ENCODE results near the gene PLPPR3.
A peak's percentile ranks its signal among the peaks of the same experiment; 100 is the strongest.

Gene PLPPR3

GRCh38 chr19:815775-816499, 5.8 kb downstream of the PLPPR3 start:
- Mint-ChIP-seq H3K4me1 (peaks cover 13% of the 10 kb centered on the region), H3K4me3 (no peak overlapping the region), H3K36me3 (ENCODE audit: low read depth) (peaks cover 43% of the 10 kb centered on the region), H3K9me3 (no peaks in the 10 kb centered on the region), H3K27ac (peak overlapping the region; percentile 46), H3K27me3 (ENCODE audit: low read depth, poor library complexity) (peaks cover 5% of the 10 kb centered on the region)
- no peak for DNase-seq
- TF ChIP-seq CTCF (IDR thresholded peaks at IDR 0.05): no peak

GRCh38 chr19:815079-815774, 6.5 kb downstream of the PLPPR3 start:
- peaks cover 48% of the 10 kb centered on the region for H3K36me3 Mint-ChIP-seq (ENCODE audit: low read depth)
- H3K4me3 Mint-ChIP-seq: no peak overlapping the region
- DNase-seq: no peak
- H3K27ac Mint-ChIP-seq: no peak overlapping the region
- TF ChIP-seq CTCF (IDR thresholded peaks at IDR 0.05): no peak
- H3K27me3 Mint-ChIP-seq (ENCODE audit: low read depth, poor library complexity): peaks cover 3% of the 10 kb centered on the region
- H3K9me3 Mint-ChIP-seq: no peaks in the 10 kb centered on the region
- peaks cover 13% of the 10 kb centered on the region for H3K4me1 Mint-ChIP-seq

GRCh38 chr19:814152-815078, 7.3 kb downstream of the PLPPR3 start:
- TF ChIP-seq CTCF (IDR thresholded peaks at IDR 0.05): no peak
- DNase-seq: no peak
- Mint-ChIP-seq H3K27me3 (ENCODE audit: low read depth, poor library complexity) (no peaks in the 10 kb centered on the region), H3K27ac (no peak overlapping the region), H3K9me3 (no peaks in the 10 kb centered on the region), H3K36me3 (ENCODE audit: low read depth) (peaks cover 56% of the 10 kb centered on the region), H3K4me1 (peaks cover 6% of the 10 kb centered on the region), H3K4me3 (no peak overlapping the region)

- Mint-ChIP-seq H3K27ac (no peak overlapping the region), H3K4me3 (no peak overlapping the region), H3K27me3 (ENCODE audit: low read depth, poor library complexity) (no peaks in the 10 kb centered on the region), H3K9me3 (no peaks in the 10 kb centered on the region), H3K36me3 (ENCODE audit: low read depth) (peaks cover 58% of the 10 kb centered on the region), H3K4me1 (peaks cover 5% of the 10 kb centered on the region)
- DNase-seq: no peak
- TF ChIP-seq CTCF (IDR thresholded peaks at IDR 0.05): no peak
Observed at GRCh38 chr19:813219-814151, 8.3 kb downstream of the PLPPR3 start.

GRCh38 chr19:812747-813218, 9.0 kb downstream of the PLPPR3 start:
- H3K36me3 Mint-ChIP-seq (ENCODE audit: low read depth): peaks cover 59% of the 10 kb centered on the region
- no peak for DNase-seq
- no peaks in the 10 kb centered on the region for H3K9me3 Mint-ChIP-seq
- H3K27me3 Mint-ChIP-seq (ENCODE audit: low read depth, poor library complexity): no peaks in the 10 kb centered on the region
- peaks cover 7% of the 10 kb centered on the region for H3K4me1 Mint-ChIP-seq
- TF ChIP-seq CTCF (IDR thresholded peaks at IDR 0.05): no peak
- no peak overlapping the region for H3K4me3 Mint-ChIP-seq
- no peak overlapping the region for H3K27ac Mint-ChIP-seq

Data from nephron progenitor cell (in vitro differentiated cells).